Stimulated activated naive CD8-positive, alpha-beta T cell treated with anti-CD3 and anti-CD28 coated beads, Interleukin-15, amount 100 ng/mL, for 72 hours (primary cell): ENCODE results near the gene LENG1.
"Not testable (repeated sequence)": the region's sequence is repeated elsewhere in the genome, so short reads cannot be mapped to it uniquely, and the experiment has no call there.

Experiments used
- ATAC-seq: fragments of 150-1000 bp; cut with Tn5 transposase; 2 replicates; pipeline ENCODE4 v1.10.0; 2021; ENCODE audit warnings: mild to moderate bottlenecking, moderate library complexity
- DNase-seq, 2 donors: peaks; one replicate each; pipeline ENCODE4 v3.0.0; 2021 to 2022
- H3K27ac Mint-ChIP-seq, 2 donors: one replicate each; pipeline ENCODE4 v1.8.0; 2022; ENCODE audit warnings: mild to moderate bottlenecking in 2 of 2, mixed read lengths in 2 of 2, moderate library complexity in 2 of 2
- H3K27me3 Mint-ChIP-seq: one replicate; pipeline ENCODE4 v1.8.0; 2022; ENCODE audit warnings: mixed read lengths
- H3K4me1 Mint-ChIP-seq: one replicate; pipeline ENCODE4 v1.8.0; 2022; ENCODE audit warnings: mild to moderate bottlenecking, mixed read lengths
- H3K4me3 Mint-ChIP-seq, 2 donors: one replicate each; pipeline ENCODE4 v1.8.0; 2022; ENCODE audit warnings: mild to moderate bottlenecking in 2 of 2, mixed read lengths in 2 of 2, moderate library complexity in 1 of 2
- H3K9me3 Mint-ChIP-seq, 2 donors: one replicate each; pipeline ENCODE4 v1.8.0; 2022; ENCODE audit warnings: mixed read lengths in 2 of 2

The LENG1 gene

DNA sequence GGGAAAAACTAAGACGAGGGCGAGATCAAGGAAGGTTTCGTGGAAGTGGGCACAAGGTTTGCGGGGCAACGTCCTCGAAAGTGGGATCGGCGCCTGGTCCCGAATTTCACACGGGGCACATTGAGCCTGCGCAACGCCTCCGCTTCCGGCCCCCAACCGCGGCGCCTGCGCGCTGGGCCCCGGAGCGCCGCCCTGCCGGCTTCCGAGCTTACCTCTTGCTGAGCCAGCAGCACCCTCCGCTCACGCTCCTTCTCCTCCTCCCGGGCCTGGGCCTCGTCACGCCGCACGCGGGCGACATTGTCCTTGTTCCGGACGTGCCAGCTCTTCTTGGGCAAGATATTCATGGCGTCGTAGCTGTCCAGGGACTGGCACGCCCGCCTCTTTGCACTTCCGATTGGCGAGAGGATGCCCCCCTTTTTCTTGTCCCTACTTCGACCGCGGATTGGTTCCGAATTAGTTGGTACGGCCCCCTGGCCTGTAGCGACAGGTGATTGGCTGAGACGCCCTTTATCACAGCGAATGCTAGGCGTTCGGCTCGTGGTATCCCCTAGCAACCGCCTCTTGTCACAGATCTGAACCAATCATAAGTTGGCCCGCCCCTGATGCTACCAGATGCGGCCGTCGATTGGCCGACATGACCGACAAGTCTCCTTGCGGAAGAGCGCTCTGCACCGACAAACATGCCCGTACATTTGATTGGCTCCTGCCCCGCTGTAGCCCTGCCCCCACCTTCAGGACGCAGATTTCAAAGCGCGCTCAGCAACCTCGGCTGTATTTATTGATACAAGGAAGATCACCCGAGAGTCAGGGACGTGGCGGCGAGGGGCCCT lies at the start of gene LENG1:
Gene LENG1 (minus strand): TSS at position 370 of the 830 bp plus-strand sequence. CDS start 26 bp downstream, at position 344.
- Mint-ChIP-seq H3K27me3 (peaks cover 8% of the 10 kb centered on the region), H3K27ac (peak within 1 kb of the TSS; percentile 99)

DNA sequence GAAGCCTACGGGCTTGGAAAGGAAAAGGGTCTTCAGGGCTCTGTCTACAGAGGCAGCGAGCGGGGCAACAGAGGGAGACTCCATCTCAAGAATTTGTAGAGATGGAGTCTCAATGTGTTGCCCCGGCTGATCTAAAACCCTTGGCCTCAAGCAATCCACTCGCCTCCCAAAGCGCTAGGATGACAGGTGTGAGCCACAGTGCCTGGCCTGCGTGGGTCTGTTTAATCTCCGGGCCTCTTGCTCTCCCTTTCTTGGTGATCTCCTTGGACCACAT lies 49.2 kb upstream of the LENG1 start:
- Mint-ChIP-seq H3K4me1 (peaks cover 77% of the 10 kb centered on the region), H3K27me3 (no peaks in the 10 kb centered on the region), H3K4me3 (peak overlapping the region; percentile 46 to 49), H3K9me3 (no peaks in the 10 kb centered on the region), H3K27ac (peak overlapping the region; percentile 64 to 90)
- DNase-seq (no peak), ATAC-seq (no peak)

More for the DNA sequence above, at the start of gene LENG1:
- H3K4me1 Mint-ChIP-seq: peaks cover 79% of the 10 kb centered on the region
- peak within 1 kb of the TSS; percentile 90 to 98 for H3K4me3 Mint-ChIP-seq
- no peaks in the 10 kb centered on the region for H3K9me3 Mint-ChIP-seq
- ATAC-seq (peak; percentile 94), DNase-seq (peak; percentile 97 to 99)

GRCh38 chr19:54207983-54208783 lies 48.7 kb upstream of the LENG1 start:
- peak overlapping the region; percentile 46 to 49 for H3K4me3 Mint-ChIP-seq

DNA sequence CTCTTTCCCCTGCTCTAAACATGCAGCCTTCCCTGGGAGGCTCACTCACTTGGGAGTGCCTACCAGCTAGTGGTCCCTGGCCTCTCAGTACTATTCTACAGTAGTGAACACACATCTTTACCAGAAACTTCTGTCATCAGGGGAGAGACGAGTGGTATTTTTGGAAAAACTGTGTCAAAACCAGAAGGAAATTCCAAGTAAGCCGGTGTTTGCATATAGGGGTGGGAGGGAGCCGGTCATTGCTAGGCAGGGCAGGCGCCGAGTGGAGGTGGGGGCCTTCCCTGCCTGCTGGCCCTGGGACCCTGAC lies 48.1 kb upstream of the LENG1 start:
- Mint-ChIP-seq H3K9me3 (no peaks in the 10 kb centered on the region), H3K4me3 (peak overlapping the region; percentile 46 to 49), H3K27ac (peak overlapping the region; percentile 3 to 90), H3K4me1 (peaks cover 88% of the 10 kb centered on the region), H3K27me3 (no peaks in the 10 kb centered on the region)
- DNase-seq: no peak
- ATAC-seq: no peak

More at GRCh38 chr19:54207983-54208783, 48.7 kb upstream of the LENG1 start:
- Mint-ChIP-seq H3K9me3 (no peaks in the 10 kb centered on the region), H3K27me3 (no peaks in the 10 kb centered on the region), H3K4me1 (peaks cover 83% of the 10 kb centered on the region), H3K27ac (peak overlapping the region; percentile 64 to 90)
- peak; percentile 36 for ATAC-seq
- DNase-seq: peak in 1 of 2 donors; percentile 65

DNA sequence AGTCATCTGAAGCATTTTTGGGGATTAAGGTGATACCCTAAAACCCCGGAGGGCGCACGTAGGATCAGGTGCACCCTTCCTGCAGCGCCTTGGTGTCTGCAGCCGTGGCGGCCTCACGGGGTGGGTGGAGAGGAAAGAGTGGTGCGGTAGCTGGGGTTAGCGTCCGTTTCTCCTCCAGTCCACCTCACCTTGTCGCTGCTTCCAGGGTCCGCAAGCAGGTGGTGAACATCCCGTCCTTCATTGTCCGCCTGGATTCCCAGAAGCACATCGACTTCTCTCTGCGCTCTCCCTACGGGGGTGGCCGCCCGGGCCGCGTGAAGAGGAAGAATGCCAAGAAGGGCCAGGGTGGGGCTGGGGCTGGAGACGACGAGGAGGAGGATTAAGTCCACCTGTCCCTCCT lies 47.7 kb upstream of the LENG1 start:
- H3K4me3 Mint-ChIP-seq: peak overlapping the region; percentile 46 to 49
- not testable (repeated sequence) for DNase-seq, H3K9me3 Mint-ChIP-seq, H3K27me3 Mint-ChIP-seq, ATAC-seq
- H3K4me1 Mint-ChIP-seq: peaks cover 92% of the 10 kb centered on the region
- H3K27ac Mint-ChIP-seq: peak overlapping the region in 1 of 2 donors; percentile 90

GRCh38 chr19:54206831-54207177 lies 47.3 kb upstream of the LENG1 start:
- Mint-ChIP-seq H3K4me1 (peaks cover 96% of the 10 kb centered on the region), H3K4me3 (peak overlapping the region; percentile 26 to 49), H3K27me3 (no peaks in the 10 kb centered on the region), H3K9me3 (no peaks in the 10 kb centered on the region), H3K27ac (peak overlapping the region; percentile 15 to 33)
- ATAC-seq (no peak), DNase-seq (no peak)

DNA sequence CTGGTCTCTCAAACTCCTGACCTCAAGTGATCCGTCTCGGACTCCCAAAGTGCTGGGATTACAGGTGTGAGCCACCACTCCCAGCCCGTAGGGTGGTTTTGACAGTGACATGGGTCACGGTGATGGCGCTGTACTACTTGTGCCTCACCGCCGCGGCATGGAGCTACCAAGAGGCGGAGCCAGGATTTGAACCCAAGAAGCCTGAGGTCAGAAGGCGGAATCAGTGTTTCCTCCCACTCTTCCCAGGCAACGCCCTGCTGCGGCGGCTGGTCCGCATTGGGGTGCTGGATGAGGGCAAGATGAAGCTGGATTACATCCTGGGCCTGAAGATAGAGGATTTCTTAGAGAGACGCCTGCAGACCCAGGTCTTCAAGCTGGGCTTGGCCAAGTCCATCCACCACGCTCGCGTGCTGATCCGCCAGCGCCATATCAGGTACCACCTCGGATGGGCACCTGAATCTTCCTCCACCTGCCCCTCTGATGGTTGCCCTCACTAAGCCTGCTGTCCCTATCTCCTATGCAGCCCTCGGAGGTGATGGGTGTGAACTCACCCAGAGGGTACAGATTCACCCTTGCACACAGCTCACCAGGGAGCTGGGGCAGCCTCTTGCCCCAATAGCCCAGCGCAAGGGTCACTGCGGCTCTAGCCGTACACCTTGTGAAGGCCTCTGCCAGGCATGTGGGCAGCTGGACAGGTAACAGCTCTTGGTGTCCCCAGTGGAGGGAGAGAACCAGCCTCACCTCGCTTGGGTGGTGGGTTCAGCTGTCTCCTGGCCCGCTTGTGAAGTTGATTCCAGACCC lies 46.7 kb upstream of the LENG1 start:
- Mint-ChIP-seq H3K4me1 (peaks cover 99% of the 10 kb centered on the region), H3K9me3 (no peaks in the 10 kb centered on the region), H3K27me3 (no peaks in the 10 kb centered on the region), H3K27ac (peak overlapping the region; percentile 33 to 71), H3K4me3 (peak overlapping the region; percentile 26 to 49)
- ATAC-seq: no peak
- no peak for DNase-seq

DNA sequence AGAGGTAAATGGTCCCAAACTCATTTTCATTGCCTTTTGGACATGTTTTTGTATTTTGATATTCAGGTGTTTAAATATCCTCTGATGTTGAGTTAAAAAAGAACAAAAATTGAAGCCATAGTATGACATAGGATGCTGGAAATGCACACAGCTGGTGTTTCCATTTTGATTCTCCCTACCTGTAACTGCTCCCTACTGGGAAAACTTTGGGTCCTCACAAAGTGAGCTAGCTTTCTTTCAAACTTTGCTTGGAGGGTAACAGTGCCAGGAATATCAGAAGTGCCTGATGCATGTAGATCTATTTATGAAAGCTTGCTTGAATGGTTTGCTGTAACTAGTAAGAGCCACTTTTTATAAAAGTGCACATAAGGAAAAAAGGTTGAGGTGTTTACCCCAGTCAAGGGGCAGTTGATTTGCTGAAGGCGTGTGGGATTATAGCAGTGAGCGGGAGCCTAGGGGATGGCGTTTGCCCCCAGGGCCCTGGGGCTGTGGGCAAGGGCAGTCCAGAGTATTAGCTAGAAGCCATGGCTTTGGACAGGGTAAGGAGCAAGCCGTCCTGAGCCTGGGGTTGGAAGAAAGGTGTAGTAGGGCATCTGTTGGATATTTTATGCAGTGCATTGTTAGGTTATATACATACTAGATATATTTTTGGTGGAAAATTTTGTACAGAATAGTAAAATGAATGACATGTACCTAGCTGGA lies 45.4 kb upstream of the LENG1 start:
- no peak for ATAC-seq
- H3K4me3 Mint-ChIP-seq: peak overlapping the region; percentile 55 to 98
- H3K27ac Mint-ChIP-seq: no peak overlapping the region
- H3K27me3 Mint-ChIP-seq: no peaks in the 10 kb centered on the region
- H3K4me1 Mint-ChIP-seq: peaks cover 90% of the 10 kb centered on the region
- DNase-seq: no peak
- no peaks in the 10 kb centered on the region for H3K9me3 Mint-ChIP-seq

DNA sequence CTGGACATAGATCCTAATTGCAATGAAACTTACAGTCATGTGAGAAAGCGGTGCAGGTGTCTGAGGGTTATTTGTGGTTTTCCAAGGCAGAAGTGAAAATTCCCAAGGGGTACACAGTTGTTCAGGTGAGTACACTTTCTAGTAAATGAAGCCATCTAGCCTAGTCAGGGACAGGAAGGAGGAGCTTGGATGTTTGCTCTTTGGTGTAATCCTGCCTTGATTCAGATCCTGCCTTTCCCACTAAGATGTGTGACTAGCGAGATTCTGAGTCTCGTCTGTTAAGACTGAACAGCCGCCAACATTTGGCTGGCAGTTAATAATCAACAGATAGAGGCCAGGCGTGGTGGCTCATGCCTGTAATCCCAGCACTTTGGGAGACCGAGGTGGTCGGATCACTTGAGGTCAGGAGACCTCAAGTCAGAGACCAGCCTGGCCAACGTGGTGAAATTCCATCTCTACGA lies 43.7 kb upstream of the LENG1 start:
- Mint-ChIP-seq H3K9me3 (no peaks in the 10 kb centered on the region), H3K27me3 (no peaks in the 10 kb centered on the region), H3K4me3 (peak overlapping the region; percentile 89 to 98), H3K4me1 (peaks cover 80% of the 10 kb centered on the region), H3K27ac (peak overlapping the region in 1 of 2 donors; percentile 89)
- ATAC-seq (no peak), DNase-seq (no peak)

DNA sequence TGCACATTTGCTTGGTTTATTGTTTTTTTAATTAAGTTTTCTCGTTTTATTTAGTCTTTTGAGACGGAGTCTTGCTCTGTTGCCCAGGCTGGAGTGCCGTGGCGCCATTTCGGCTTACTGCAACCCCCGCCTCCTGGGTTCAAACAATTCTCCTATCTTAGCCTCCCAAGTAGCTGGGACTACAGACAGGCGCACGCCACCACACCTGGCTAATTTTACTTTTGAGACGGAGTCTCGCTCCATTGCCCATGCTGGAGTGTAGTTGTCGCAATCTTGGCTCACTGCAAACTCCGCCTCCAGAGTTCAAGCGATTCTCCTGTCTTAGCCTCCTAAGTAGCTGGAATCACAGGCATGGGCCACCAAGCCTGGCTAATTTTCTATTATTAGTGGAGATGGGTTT lies 42.5 kb upstream of the LENG1 start:
- no peak for DNase-seq
- no peak for ATAC-seq
- Mint-ChIP-seq H3K9me3 (no peaks in the 10 kb centered on the region), H3K4me1 (peaks cover 68% of the 10 kb centered on the region), H3K27me3 (no peaks in the 10 kb centered on the region), H3K27ac (peak overlapping the region; percentile 99), H3K4me3 (peak overlapping the region; percentile 89 to 98)

- Mint-ChIP-seq H3K4me1 (peaks cover 61% of the 10 kb centered on the region), H3K9me3 (no peaks in the 10 kb centered on the region), H3K4me3 (peak overlapping the region; percentile 89 to 98), H3K27me3 (no peaks in the 10 kb centered on the region), H3K27ac (peak overlapping the region; percentile 99)
- peak; percentile 34 for ATAC-seq
- DNase-seq: no peak
Measured at GRCh38 chr19:54201172-54201701, 41.7 kb upstream of the LENG1 start.

- Mint-ChIP-seq H3K4me1 (peaks cover 43% of the 10 kb centered on the region), H3K27me3 (no peaks in the 10 kb centered on the region), H3K27ac (peak overlapping the region in 1 of 2 donors; percentile 49)
Measured at GRCh38 chr19:54199401-54199800, 39.9 kb upstream of the LENG1 start.

DNA sequence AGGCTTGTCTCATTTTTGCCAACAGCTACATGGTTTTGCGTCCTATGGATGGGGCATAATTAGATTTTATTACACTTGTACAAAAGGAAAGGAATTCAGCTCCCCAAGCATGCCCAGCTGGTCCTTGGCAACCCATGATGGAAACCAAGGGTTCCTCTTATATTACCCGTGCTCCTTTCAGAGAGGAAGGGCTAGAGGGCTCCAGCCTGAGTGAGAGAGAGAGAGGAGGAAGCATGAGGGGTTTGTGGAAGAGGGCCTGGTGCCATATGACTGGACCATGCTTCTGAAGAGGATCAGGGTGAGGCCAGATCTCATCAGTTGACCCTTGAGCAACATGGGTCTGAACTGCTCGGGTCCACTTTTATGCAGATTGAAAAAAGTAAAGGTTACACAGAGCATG lies 37.6 kb upstream of the LENG1 start:
- no peak for ATAC-seq
- no peak for DNase-seq
- no peaks in the 10 kb centered on the region for H3K27me3 Mint-ChIP-seq
- H3K4me3 Mint-ChIP-seq: no peak overlapping the region
- H3K4me1 Mint-ChIP-seq: peaks cover 35% of the 10 kb centered on the region
- no peaks in the 10 kb centered on the region for H3K9me3 Mint-ChIP-seq
- H3K27ac Mint-ChIP-seq: no peak overlapping the region

More at GRCh38 chr19:54199401-54199800, 39.9 kb upstream of the LENG1 start:
- DNase-seq (no peak), ATAC-seq (no peak)
- Mint-ChIP-seq H3K9me3 (no peaks in the 10 kb centered on the region), H3K4me3 (peak overlapping the region; percentile 74 to 76)

GRCh38 chr19:54196536-54196935 lies 37.0 kb upstream of the LENG1 start:
- H3K9me3 Mint-ChIP-seq: no peaks in the 10 kb centered on the region
- H3K27ac Mint-ChIP-seq: no peak overlapping the region
- DNase-seq (no peak), ATAC-seq (no peak)
- H3K4me3 Mint-ChIP-seq: no peak overlapping the region
- peaks cover 35% of the 10 kb centered on the region for H3K4me1 Mint-ChIP-seq
- no peaks in the 10 kb centered on the region for H3K27me3 Mint-ChIP-seq

- H3K27me3 Mint-ChIP-seq, H3K9me3 Mint-ChIP-seq, ATAC-seq: not testable (repeated sequence)
Measured at GRCh38 chr19:54194463-54194862, 34.9 kb upstream of the LENG1 start.

More at GRCh38 chr19:54194463-54194862, 34.9 kb upstream of the LENG1 start:
- not testable (repeated sequence) for H3K27ac Mint-ChIP-seq, H3K4me3 Mint-ChIP-seq, DNase-seq
- H3K4me1 Mint-ChIP-seq: peaks cover 28% of the 10 kb centered on the region
